GM20431 (cell line): ENCODE measurements around the gene STAT2.

Experiments used
- in situ Hi-C: fragments of 300-500 bp; cut with MseI, MboI; formaldehyde crosslinking; loops from one replicate; pipeline ENCODE4 v1.15.0; 2020; ENCODE audit warnings: low sequenced_read_pairs; ENCODE audit not compliant: unreplicated experiment

The STAT2 gene

DNA sequence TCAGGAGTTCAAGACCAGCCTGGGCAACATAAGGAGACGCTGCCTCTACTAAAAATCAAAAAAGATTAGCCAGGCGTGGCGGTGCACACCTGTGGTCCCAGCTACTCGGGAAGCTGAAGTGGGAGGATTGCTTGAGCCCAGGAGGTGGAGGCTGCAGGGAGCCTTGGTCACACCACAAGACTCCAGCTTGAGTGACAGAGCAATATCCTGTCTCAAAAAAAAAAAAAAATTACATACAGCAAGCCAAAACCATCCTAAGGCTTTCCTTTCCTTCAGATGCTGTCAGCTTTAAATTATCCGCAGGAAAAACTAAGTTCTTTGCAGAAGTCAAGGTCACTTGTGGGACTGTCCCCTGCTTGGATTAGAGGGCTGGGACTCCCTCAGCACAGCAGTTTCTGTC is 61.1 kb downstream of the STAT2 start:
- in situ Hi-C loops = no loop called here

- in situ Hi-C loops = no loop called here
These were observed 62.5 kb downstream of the STAT2 start for GRCh38 chr12:56297400-56297799.

GRCh38 chr12:56296295-56296694 is 63.6 kb downstream of the STAT2 start:
- in situ Hi-C loops = no loop called here

DNA sequence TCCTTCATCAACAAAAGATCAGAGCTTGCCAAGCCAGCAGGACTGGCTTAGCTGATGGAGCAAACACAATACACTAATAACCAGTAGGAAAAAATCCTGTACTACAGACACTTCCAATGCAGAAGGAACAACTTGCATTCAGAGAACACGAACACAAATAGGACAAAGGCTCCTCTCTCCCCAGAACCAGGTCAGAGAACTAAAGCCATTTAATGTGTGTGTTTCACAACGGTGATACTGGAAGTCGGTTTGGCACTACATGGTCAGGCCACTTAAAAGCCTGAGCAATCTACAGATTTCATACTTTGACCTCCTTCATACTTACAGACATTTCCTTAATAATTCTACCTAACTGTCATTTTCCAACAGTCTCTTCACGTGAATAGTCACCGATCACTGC is 66.1 kb downstream of the STAT2 start:
- in situ Hi-C loops = no loop called here
